HG03558 (cell line): Measurements from ENCODE around the gene TMEM63C.

Experiments used
- ATAC-seq: cut with Tn5 transposase; IDR thresholded peaks from one replicate; pipeline ENCODE4 v1.9.1; 2021; ENCODE audit warnings: moderate number of reproducible peaks; ENCODE audit not compliant: unreplicated experiment; ENCODE audit errors: extremely low read depth

TMEM63C gene

DNA sequence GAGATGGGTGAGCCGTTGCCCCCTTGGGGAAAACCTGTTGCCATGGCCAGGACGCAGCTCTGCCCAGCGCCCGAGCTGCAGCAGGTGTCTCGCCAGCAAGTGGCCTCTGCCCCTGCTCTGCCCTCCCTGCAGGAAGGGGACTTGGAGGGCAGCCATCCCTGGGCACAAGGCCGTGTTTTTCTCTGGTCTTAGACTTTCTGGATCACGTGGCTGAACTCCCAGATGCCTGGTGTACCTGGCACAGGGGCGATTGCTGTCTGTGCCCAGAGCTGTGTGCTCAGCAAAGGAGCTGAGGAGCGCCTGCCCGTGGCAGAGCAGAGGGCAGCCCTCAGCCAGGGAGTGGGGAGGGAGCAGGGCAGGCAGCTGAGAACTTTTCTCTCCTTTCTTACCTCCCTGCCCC is 38.0 kb downstream of the TMEM63C start:
- no peak for ATAC-seq

DNA sequence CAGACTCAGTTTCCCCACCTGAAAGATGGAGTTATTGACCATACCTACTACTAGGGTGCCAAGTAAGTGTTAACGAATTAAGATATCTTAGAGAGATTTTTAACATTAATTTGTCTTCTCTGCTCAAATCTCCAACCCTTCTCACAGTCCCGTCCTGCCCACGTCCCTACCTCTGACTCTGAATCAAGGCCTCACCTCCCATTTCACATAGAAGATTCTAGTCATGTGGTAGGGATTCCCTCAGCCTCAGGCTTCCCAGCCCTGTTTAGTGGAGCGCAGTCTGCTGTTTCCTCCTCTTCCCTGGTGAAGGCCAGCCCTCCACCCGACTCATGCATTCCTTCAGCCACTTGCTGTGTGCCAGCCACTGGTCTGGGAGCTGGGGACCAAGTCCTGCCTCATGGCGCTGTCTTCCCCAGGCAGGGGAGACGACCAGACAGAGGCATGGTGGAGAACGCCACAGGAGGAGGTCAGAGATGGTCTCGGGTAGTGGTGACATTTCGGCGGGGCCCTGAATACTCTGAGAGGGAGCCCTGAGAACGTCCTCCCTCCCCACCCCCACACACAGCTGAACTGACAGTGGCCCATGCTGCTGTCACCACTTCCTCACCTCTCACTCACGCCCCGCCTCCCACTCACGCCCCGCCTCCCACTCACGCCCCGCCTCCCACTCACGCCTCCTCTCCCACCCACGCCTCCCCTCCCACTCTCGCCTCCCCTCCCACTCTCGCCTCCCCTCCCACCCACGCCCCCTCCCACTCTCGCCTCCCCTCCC is 38.8 kb downstream of the TMEM63C start:
- ATAC-seq: no peak

DNA sequence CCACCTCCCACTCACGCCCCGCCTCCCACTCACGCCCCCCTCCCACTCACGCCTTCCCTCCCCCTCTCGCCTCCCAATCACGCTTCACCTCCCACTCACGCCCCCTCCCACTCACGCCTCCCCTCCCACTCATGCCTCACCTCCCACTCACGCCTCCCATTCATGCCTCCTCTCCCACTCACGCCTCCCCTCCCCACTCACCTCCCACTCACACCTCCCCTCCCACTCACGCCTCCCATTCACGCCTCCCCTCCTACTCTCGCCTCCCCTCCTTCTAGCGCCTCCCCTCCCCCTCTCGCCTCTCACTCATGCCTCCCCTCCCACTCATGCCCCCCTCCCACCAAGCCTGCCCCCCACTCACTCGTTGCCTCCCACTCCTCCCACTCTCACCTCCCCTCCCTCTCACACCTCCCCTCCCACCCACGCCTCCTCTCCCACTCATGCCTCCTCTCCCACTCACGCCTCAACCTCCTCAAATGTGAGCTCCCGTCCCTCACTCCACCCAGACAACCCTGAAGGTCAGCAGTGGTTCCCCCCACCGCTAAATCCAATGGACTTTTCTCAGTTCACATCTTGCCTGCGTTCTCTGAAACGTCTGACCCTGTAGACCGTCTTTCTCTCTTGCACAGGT is 39.8 kb downstream of the TMEM63C start:
- ATAC-seq: no peak

DNA sequence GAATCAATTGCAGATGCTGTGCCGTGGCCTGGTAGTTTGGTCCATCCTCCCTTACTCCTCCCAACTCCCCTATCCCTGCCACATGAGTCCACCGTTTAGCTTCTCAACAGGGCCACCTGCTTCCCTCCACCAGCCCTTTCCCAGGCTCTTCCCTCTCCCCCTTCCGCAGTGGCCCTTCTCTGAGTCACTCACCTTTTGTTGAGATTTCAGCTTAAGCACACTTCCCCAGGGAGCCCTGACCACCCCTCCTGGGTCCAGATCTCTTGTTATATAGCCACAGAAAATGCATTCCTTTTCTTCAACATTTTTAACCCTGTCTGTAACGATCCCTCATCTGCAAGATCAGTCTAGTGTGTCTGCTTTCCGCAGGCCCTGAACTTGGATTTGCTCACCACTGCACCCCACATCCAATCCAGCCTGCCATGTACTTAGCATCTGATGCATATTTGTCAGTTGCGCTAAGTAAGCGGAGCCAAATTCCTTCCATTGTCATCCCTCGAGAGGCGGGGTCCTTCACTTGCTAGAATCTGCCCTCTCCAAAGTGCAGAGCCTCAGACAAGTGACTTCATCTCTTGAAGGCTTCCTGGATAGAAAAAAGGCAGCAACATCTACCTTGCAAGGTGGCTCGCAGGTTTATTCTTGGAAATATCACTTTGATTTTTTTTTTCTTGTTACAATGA is 41.1 kb downstream of the TMEM63C start:
- no peak for ATAC-seq

DNA sequence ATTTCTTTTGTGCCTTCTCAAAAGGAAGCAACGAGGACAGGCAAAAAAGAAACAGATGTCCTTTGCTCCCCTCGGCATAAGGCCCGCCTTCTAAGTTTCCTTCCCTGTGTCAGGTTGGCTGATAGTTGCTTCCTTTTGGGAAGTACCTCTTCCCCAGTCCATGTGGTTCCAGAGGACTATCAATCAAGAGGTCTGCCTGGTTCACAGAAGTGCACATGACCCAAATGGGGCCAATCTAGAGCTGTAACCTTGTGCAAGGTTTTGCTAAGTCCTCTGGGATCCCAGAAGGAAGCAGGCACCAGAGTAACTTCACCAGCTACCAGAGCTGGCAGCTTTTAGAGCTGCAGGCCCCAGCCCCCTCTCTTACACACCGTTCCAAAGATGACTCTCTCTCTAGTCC is 42.6 kb downstream of the TMEM63C start:
- no peak for ATAC-seq

DNA sequence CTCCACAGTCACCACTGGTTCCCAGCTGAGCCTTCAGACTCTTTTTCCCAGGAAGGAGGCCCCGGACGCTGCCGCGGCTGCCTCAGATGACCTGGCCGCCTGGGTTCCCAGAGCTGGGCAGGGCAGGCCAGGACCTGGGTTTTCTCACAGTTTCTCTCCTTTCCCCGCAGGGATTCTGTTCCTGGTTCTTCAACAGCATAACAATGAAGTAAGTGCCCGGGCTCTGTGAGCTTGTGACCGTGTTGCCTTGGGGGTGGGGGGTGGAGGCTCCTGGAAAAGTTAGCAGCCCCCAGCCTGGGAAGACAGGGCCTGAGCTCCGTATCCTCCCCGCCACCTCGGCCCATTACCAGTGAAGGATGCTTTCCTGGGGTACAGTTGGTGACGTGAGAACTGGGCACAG is 43.7 kb downstream of the TMEM63C start:
- ATAC-seq: no peak

DNA sequence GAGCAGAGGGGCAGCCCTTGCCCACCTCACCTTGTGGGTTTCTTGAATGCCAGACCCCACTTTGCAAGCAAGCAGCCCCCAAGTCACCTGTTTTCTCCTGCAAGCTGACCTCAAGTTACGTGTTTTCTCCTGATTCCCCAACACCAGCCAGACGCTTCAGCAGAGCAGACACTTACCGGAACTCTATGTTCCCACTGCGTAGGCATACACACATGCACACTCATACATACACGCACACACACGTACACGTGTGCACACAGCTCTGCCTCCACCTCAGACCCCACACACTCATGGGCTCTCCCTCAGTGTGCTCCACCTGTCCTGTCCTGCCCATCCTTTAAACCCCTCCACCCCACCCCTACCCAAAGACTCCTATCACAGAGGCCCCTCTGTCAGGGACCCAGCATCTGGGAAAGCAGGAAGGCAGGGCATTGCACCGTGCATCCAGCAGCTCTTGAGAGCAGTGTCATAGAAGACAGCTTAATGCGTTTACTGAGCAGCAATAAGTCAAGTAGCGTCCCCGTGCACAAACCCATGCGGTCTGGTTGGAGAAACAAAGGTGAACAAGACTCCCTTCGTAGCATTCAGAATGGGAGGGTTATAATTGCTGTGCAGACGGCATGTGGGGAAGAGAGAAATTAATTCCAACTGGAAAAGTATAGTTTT is 44.4 kb downstream of the TMEM63C start:
- ATAC-seq: no peak

DNA sequence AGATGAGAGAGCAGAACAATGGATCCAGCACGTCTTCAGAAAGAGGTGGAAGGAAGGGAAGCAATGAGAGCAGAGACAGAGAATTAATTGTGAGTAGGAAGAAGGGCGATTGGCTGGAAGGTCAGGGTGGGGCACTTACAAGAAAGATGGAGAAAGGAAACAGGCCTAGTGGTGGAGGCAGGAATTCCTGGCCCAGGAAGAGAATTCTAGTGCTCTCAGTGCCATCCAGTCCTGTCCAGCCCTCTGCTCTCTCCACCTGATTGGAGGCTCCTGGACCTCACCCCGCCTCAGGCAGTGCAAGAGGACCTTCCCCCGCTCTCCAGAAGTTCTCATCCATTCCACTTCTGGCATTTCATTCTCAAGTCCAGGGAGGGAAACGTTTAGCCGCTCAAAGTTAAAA is 46.5 kb downstream of the TMEM63C start:
- no peak for ATAC-seq

DNA sequence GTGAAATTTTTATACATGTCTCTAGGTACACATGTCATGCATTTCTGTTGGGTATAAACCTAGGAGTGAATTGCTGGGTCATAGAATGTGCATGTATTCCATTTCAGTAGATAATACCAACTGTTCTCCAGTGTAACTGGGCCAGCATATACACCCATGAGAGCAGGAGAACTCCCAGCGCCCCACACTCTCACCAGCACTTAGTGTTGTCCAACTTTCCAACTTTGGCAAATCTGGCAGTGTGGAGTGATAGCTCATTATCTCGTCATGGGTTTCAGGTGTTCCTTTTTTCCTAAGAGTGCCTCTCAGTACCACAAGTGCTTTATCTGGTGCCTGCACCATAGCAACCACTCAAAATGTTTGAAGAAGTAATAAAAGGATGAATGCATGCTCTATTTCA is 49.3 kb downstream of the TMEM63C start:
- ATAC-seq: no peak

DNA sequence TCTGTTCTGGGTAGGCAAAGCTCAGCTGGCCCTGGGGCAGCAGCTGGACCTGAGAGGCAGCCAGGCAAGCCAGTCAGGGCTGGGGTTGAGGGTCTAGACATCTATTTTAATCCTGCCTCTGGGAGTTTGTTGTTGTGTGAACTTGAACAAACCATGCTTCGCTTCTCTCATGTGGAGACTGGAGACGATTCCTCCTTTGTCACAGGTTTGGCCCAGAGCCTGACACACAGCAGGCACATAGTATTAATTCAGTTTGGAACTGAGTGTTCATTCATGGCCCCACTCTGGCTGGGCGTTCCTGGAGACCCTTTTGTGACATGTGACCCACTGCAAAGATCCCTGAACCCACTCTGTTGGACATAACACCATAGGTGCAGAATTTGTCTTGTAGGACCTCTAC is 50.1 kb downstream of the TMEM63C start:
- ATAC-seq: no peak

DNA sequence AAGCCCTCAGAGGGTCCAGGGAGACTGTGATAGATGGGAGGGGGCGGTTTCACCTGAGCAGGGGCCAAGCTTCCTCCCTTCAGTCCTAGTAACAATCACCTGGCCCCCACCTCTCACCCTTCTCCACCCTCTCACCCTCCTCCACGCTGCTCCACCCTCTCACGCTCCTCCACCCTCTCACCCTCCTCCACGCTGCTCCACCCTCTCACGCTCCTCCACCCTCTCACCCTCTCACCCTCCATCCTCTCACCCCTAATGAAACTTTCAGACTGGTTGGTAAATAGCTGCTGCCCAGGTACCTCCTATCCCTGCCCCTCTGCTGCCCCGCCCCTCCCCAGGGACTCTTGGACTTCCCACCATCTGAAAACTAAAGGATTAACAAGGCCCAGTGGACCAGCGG is 55.2 kb downstream of the TMEM63C start:
- ATAC-seq: no peak

DNA sequence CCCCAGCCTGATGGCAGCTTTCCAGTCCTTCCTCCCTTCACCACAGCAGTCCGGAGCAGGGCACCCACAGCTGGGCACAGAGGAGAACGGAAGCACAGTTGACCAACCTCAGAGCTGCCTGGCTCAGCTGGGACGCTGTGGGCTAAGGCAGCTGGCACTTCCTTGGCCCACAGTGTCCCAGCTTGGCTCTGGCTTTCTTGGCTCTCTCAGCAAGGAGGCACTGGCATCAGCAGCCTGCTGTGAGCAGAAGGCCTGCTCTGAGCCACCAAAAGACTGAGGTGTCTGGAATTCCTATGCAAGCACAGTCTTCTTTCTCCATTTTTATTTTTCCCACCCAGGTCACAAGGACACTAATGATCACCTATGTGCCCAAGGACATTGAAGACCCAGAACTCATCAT is 56.8 kb downstream of the TMEM63C start:
- ATAC-seq: no peak

DNA sequence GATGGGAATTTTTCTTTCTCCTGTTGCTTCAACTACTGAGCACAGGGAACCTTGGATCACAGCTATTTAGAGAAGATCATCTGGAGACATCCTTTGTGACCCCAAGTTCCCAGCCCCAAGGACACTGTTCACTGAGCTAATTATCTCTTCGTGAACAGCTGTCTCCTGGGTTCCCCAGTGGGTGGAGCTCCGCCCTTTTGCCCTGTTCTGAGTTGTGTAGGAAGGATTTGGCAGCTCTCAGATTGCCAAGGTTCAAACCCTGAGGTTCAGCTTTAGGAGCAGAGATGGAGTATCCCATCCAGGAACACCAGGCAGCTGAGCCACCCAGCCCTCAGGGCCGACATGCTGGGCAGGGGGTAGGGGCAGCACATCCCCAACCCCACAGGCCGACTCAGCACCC is 57.4 kb downstream of the TMEM63C start:
- ATAC-seq: no peak

DNA sequence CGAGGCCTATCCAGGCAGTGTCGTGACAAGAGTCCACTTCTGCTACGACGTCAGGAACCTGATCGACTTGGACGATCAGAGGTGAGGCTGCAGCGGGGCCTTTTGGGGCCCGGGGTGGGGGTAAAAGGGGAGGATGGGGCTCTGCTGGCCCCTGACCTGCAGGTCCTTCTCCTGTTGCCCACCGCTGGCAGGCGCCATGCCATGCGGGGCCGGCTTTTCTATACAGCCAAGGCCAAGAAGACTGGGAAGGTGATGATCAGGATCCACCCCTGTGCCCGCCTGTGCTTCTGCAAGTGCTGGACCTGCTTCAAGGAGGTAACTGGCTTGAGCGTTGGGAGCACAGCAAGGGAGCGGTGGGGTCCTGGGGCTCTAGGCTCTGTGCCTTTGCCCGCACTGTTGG is 57.8 kb downstream of the TMEM63C start:
- no peak for ATAC-seq

DNA sequence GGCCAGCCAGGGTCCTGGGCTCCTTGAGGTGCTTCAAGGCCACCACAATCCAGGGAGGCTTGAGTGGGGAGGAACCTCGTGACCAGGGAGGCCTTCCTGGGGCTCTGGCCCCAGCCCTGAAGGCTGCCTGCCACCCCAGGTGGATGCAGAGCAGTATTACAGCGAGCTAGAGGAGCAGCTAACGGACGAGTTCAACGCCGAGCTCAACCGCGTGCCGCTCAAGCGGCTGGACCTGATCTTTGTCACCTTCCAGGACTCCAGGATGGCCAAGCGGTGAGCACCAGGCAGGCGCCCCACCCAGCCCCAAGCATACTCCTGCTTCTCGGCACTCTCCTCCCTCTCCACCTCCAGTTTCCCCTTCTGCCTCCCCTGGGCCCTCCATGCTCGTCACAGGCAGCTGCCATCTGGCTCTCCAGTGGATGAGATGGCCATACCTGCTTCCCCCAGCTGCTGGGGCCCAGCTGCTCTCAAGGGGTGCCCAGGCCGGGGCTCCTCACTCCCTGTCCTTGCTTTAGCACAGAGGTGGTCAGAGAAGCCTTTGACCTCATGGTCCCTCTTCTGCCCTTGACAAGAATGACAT is 58.8 kb downstream of the TMEM63C start:
- no peak for ATAC-seq

DNA sequence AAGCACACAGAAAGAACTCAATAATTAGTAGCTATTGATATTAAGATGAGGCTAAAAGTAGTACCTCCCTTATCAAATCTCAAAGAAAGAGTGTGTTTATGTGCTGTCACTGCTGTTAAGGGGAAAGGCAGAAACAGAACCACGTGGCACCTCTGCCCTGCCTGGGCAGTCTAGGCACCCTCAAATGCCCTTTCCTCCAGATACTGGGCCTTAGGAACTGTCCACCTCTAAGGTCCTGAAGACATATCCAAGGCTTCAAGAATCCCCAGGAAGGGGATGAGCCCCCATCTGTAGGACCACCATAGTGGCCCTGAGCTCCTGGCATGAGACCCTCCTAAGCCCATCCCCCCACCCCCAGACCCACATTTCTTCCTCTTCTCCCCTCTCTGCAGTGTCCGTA is 60.4 kb downstream of the TMEM63C start:
- no peak for ATAC-seq

DNA sequence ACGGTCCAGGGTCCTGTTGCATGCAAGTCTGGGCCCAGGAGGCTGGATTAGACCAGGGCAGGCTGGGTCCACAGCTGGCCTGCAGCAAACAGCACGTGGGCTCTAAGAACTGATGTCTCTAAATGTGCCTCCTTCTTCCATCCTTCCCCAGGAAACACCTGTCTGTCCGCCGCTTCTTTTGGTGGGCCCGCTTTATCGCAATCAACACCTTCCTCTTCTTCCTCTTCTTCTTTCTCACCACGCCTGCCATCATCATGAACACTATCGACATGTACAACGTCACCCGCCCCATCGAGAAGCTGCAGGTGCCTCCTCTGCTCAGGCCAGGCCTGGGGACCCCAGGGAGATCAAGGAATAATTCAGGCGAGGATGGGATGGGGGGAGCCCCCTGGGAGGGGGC is 61.2 kb downstream of the TMEM63C start:
- ATAC-seq: no peak

DNA sequence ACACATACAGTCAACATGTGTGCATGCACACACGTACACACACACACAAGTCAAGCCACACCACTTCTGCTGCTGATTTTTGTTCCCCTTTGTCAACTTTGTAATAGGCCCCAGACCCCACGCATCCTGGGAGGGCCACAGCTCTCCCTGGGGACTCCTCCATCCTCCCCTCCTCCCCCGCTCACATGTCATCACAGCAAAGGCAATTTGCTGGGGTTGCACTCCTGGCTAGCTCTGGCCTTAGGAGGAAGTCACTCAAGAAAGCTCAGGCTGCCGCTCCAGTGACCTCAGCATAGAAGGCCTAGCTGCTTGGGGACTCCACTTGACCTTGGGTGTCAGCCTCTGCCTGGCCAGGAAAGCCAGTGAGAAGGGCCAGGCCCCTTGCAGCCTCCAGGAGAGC is 62.3 kb downstream of the TMEM63C start:
- no peak for ATAC-seq

DNA sequence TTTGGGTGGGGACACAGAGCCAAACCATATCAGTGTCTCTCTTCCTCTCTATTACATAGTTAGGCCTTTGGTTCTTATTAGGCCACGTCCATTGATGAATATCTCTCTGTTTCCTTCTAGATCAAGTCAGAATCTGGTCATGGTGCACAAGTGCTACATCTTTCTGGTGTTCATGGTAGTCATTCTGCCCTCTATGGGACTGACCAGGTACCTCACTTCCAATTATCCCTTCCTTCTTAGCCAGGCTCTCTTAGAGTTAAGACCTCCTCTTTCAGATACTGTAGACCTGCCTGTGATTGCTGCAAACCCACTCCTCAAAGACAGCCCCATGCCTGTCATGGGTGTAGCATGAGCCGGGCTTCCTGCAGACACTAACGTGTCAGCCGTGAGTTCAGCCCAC is 64.2 kb downstream of the TMEM63C start:
- ATAC-seq: no peak

DNA sequence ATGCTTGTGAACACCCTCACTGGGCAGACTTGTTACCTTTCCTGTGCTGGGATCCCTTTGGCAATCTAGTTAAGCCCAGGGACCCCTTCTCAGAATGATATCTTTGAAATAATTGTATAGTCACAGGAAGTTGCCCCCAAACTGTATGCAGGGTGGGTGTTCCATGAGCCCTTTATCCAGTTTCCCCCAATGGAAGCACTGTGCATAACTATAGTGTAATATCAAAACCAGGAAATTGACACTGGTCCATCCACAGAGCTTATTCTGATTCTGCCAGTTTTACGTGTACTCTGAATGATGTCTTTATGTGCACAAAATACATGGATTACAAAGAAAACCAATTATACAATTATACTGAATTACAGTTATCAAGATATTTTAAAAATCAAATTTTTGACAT is 65.2 kb downstream of the TMEM63C start:
- ATAC-seq: no peak

DNA sequence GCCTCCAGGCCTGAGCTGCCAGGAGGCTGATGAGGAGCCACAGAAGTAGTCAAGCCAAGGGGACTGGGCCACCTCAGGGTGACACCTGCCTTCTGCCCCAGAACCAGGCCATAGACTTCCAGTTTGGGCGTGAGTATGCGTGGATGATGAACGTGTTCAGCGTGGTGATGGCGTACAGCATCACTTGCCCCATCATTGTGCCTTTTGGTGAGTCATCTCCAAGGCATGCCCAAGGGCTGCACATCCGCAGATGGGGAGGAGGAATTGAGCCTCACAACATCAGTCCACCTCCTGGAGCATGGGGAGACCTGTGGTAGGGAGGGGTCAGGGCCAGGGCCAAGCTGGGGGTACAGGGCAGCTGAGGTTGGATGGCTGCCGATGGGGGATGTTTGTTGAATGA is 67.1 kb downstream of the TMEM63C start:
- ATAC-seq: no peak
